D721Med (cell line): ENCODE results near the gene CRHR1.

Experiments used
- DNase-seq: peaks from one replicate; pipeline ENCODE4 v3.0.0; 2011; ENCODE audit warnings: low spot score; ENCODE audit not compliant: insufficient read length
- FAIRE-seq: peaks from 2 replicates; lab custom pipeline; 2011; peaks lifted over from hg19 to GRCh38; lab: Jason Lieb, UNC
- CTCF ChIP-seq: IDR thresholded peaks from 2 replicates; pipeline ENCODE4 v1.5.1; 2012; ENCODE audit warnings: mild to moderate bottlenecking, control low read depth; ENCODE audit not compliant: insufficient read depth; ENCODE audit errors: missing control alignments

Gene CRHR1

DNA sequence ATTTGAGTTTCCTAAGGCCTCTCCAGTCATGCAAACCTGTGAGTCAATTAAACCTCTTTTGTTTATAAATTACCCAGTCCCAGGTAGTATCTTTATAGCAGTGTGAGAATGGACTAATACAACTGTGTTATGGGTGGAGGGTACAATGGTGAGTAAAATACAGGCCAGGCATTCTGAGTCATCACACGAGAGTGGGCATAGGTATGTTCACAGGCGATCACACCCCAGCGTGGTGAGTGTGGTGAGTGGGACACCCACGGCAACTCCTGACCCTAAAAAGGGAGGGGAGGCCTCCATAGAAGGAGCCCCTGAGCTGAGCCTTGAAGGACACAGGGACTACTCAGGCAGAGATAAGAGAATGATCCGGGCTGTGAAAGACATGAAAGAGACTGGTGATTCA is 87.6 kb downstream of the CRHR1 start:
- no peak for TF ChIP-seq CTCF
- FAIRE-seq (no peak), DNase-seq (no peak)

DNA sequence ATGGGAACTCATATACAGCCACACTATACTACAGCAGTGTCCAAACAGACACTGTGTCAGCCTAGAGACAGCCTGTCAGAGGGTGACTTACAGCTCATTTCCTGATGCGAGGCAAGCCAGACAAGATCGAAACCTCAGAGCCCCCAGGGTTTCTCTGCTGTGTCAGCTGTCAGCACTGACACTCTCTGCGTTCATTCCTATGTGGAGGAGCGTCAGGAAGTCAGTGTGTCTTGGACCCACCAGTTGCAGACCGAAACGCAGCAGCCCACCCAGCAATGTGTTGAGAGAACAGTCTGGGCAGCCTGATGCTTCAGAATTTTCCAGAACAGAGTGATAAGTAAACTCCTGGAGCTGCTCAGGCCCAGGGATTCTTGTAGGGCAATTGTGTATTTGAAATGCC is 89.6 kb downstream of the CRHR1 start:
- DNase-seq: no peak
- FAIRE-seq: no peak
- TF ChIP-seq CTCF: no peak

GRCh38 chr17:45874151-45874550 is 90.0 kb downstream of the CRHR1 start:
- TF ChIP-seq CTCF: no peak
- FAIRE-seq (no peak), DNase-seq (no peak)

- FAIRE-seq: no peak
- no peak for TF ChIP-seq CTCF
- no peak for DNase-seq
These were observed 92.4 kb downstream of the CRHR1 start for GRCh38 chr17:45876539-45876938.

DNA sequence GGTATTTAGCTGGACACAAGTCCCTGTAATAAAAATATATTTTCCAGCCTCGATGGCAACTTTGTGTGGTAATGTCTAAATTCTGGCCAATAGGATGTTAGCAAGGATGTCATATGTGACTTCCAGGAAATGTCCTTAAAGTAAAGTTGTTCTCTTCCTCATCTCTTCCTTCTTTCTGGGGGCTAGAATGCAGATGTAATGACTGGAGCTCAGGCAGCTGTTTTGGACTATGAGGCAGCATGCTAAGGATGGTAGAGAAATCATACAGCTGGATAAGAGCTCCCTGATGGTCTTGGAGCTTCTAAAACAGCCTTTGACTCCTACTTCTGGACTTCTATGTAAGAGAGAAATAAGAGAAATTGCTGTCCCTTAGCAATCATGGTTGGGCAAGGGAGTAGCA is 93.3 kb downstream of the CRHR1 start:
- TF ChIP-seq CTCF: no peak
- DNase-seq (no peak), FAIRE-seq (no peak)

- TF ChIP-seq CTCF: no peak
- no peak for DNase-seq
- no peak for FAIRE-seq
These were observed 98.9 kb downstream of the CRHR1 start for GRCh38 chr17:45883063-45883462.
